ENCODE measurements around the gene FGGY.

FGGY gene

GRCh38 chr1:59498640-59499039 lies 201.7 kb downstream of the FGGY start:
- Histone ChIP-seq H3K36me3 (ENCODE audit: low read depth) (no peaks in the 10 kb centered on the region), H3K27ac (ENCODE audit: poor library complexity, severe bottlenecking) (peak overlapping the region; percentile 78), H3K4me1 (ENCODE audit: insufficient read depth, poor library complexity, severe bottlenecking) (peaks cover 33% of the 10 kb centered on the region), H3K4me3 (ENCODE audit: severe bottlenecking) (no peak overlapping the region), H3K9me3 (ENCODE audit: severe bottlenecking) (no peaks in the 10 kb centered on the region), H3K27me3 (ENCODE audit: insufficient read depth, poor library complexity, severe bottlenecking) (no peaks in the 10 kb centered on the region)
- DNase-seq (ENCODE audit: low spot score): no peak
- TF ChIP-seq CTCF (IDR thresholded peaks at IDR 0.05; ENCODE audit: poor library complexity, severe bottlenecking): no peak
- ATAC-seq (ENCODE audit: low read depth): no peak

GRCh38 chr1:59499273-59499942 lies 202.5 kb downstream of the FGGY start:
- Histone ChIP-seq H3K9me3 (ENCODE audit: severe bottlenecking) (no peaks in the 10 kb centered on the region), H3K4me1 (ENCODE audit: insufficient read depth, poor library complexity, severe bottlenecking) (peaks cover 33% of the 10 kb centered on the region), H3K27me3 (ENCODE audit: insufficient read depth, poor library complexity, severe bottlenecking) (no peaks in the 10 kb centered on the region), H3K36me3 (ENCODE audit: low read depth) (no peaks in the 10 kb centered on the region), H3K4me3 (ENCODE audit: severe bottlenecking) (no peak overlapping the region), H3K27ac (ENCODE audit: poor library complexity, severe bottlenecking) (peak overlapping the region; percentile 78)
- no peak for DNase-seq (ENCODE audit: low spot score)
- ATAC-seq (ENCODE audit: low read depth): peak; percentile 85
- no peak for TF ChIP-seq CTCF (IDR thresholded peaks at IDR 0.05; ENCODE audit: poor library complexity, severe bottlenecking)

GRCh38 chr1:59499943-59500569 lies 203.2 kb downstream of the FGGY start:
- Histone ChIP-seq H3K4me1 (ENCODE audit: insufficient read depth, poor library complexity, severe bottlenecking) (peaks cover 33% of the 10 kb centered on the region), H3K36me3 (ENCODE audit: low read depth) (no peaks in the 10 kb centered on the region), H3K9me3 (ENCODE audit: severe bottlenecking) (no peaks in the 10 kb centered on the region), H3K4me3 (ENCODE audit: severe bottlenecking) (no peak overlapping the region), H3K27ac (ENCODE audit: poor library complexity, severe bottlenecking) (peak overlapping the region; percentile 78), H3K27me3 (ENCODE audit: insufficient read depth, poor library complexity, severe bottlenecking) (no peaks in the 10 kb centered on the region)
- no peak for TF ChIP-seq CTCF (IDR thresholded peaks at IDR 0.05; ENCODE audit: poor library complexity, severe bottlenecking)
- no peak for DNase-seq (ENCODE audit: low spot score)
- ATAC-seq (ENCODE audit: low read depth): peak; percentile 62

GRCh38 chr1:59500950-59501742 lies 204.3 kb downstream of the FGGY start:
- Histone ChIP-seq H3K27me3 (ENCODE audit: insufficient read depth, poor library complexity, severe bottlenecking) (no peaks in the 10 kb centered on the region), H3K4me3 (ENCODE audit: severe bottlenecking) (no peak overlapping the region), H3K36me3 (ENCODE audit: low read depth) (no peaks in the 10 kb centered on the region), H3K9me3 (ENCODE audit: severe bottlenecking) (no peaks in the 10 kb centered on the region), H3K27ac (ENCODE audit: poor library complexity, severe bottlenecking) (peak overlapping the region; percentile 78), H3K4me1 (ENCODE audit: insufficient read depth, poor library complexity, severe bottlenecking) (peaks cover 37% of the 10 kb centered on the region)
- no peak for TF ChIP-seq CTCF (IDR thresholded peaks at IDR 0.05; ENCODE audit: poor library complexity, severe bottlenecking)
- DNase-seq (ENCODE audit: low spot score) (no peak), ATAC-seq (ENCODE audit: low read depth) (no peak)
